ENCODE measurements around the gene CAMK2A. TPM values are rescaled to one million over a fixed set of nuclear protein-coding genes. Genes with fewer than 3 reads are reported as not detected.

The CAMK2A gene
- total and polyA plus RNA-seq, 2 experiments from 2014 or later: 0.18 TPM; not detected in 1

- no peak overlapping the region for H3K4me3 Mint-ChIP-seq
- no peaks in the 10 kb centered on the region for H3K36me3 Mint-ChIP-seq (ENCODE audit: low read depth)
- H3F3A ChIP-seq (replicated peaks; ENCODE audit: low read depth): no peaks in the 10 kb centered on the region
- no peaks in the 10 kb centered on the region for H3K79me2 ChIP-seq (replicated peaks; ENCODE audit: insufficient read depth)
- H3K4me1 ChIP-seq (ENCODE audit: insufficient read depth): no peaks in the 10 kb centered on the region
- H3K36me3 ChIP-seq (ENCODE audit: insufficient read depth): no peaks in the 10 kb centered on the region
- no peaks in the 10 kb centered on the region for H4K20me1 ChIP-seq (replicated peaks; ENCODE audit: insufficient read depth)
- no peaks in the 10 kb centered on the region for H3K9me3 Mint-ChIP-seq
- ATAC-seq (peak; percentile 53), DNase-seq (ENCODE audit: low spot score) (no peak)
- H3K27ac ChIP-seq (ENCODE audit: low read depth): no peak overlapping the region
- no peak overlapping the region for H3K4me2 ChIP-seq
- no peak for TF ChIP-seq CREB1 (CRISPR knock-in tag; IDR thresholded peaks at IDR 0.05; ENCODE audit: low read depth)
- no peak for TF ChIP-seq STAT1 (IDR thresholded peaks at IDR 0.05; ENCODE audit: unreplicated experiment)
- no peak for TF ChIP-seq JUNB (IDR thresholded peaks at IDR 0.05; ENCODE audit: unreplicated experiment)
- TF ChIP-seq, protein P1, sequence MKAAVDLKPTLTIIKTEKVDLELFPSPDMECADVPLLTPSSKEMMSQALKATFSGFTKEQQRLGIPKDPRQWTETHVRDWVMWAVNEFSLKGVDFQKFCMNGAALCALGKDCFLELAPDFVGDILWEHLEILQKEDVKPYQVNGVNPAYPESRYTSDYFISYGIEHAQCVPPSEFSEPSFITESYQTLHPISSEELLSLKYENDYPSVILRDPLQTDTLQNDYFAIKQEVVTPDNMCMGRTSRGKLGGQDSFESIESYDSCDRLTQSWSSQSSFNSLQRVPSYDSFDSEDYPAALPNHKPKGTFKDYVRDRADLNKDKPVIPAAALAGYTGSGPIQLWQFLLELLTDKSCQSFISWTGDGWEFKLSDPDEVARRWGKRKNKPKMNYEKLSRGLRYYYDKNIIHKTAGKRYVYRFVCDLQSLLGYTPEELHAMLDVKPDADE (IDR thresholded peaks at IDR 0.05): no peak
- TF ChIP-seq, protein P2, sequence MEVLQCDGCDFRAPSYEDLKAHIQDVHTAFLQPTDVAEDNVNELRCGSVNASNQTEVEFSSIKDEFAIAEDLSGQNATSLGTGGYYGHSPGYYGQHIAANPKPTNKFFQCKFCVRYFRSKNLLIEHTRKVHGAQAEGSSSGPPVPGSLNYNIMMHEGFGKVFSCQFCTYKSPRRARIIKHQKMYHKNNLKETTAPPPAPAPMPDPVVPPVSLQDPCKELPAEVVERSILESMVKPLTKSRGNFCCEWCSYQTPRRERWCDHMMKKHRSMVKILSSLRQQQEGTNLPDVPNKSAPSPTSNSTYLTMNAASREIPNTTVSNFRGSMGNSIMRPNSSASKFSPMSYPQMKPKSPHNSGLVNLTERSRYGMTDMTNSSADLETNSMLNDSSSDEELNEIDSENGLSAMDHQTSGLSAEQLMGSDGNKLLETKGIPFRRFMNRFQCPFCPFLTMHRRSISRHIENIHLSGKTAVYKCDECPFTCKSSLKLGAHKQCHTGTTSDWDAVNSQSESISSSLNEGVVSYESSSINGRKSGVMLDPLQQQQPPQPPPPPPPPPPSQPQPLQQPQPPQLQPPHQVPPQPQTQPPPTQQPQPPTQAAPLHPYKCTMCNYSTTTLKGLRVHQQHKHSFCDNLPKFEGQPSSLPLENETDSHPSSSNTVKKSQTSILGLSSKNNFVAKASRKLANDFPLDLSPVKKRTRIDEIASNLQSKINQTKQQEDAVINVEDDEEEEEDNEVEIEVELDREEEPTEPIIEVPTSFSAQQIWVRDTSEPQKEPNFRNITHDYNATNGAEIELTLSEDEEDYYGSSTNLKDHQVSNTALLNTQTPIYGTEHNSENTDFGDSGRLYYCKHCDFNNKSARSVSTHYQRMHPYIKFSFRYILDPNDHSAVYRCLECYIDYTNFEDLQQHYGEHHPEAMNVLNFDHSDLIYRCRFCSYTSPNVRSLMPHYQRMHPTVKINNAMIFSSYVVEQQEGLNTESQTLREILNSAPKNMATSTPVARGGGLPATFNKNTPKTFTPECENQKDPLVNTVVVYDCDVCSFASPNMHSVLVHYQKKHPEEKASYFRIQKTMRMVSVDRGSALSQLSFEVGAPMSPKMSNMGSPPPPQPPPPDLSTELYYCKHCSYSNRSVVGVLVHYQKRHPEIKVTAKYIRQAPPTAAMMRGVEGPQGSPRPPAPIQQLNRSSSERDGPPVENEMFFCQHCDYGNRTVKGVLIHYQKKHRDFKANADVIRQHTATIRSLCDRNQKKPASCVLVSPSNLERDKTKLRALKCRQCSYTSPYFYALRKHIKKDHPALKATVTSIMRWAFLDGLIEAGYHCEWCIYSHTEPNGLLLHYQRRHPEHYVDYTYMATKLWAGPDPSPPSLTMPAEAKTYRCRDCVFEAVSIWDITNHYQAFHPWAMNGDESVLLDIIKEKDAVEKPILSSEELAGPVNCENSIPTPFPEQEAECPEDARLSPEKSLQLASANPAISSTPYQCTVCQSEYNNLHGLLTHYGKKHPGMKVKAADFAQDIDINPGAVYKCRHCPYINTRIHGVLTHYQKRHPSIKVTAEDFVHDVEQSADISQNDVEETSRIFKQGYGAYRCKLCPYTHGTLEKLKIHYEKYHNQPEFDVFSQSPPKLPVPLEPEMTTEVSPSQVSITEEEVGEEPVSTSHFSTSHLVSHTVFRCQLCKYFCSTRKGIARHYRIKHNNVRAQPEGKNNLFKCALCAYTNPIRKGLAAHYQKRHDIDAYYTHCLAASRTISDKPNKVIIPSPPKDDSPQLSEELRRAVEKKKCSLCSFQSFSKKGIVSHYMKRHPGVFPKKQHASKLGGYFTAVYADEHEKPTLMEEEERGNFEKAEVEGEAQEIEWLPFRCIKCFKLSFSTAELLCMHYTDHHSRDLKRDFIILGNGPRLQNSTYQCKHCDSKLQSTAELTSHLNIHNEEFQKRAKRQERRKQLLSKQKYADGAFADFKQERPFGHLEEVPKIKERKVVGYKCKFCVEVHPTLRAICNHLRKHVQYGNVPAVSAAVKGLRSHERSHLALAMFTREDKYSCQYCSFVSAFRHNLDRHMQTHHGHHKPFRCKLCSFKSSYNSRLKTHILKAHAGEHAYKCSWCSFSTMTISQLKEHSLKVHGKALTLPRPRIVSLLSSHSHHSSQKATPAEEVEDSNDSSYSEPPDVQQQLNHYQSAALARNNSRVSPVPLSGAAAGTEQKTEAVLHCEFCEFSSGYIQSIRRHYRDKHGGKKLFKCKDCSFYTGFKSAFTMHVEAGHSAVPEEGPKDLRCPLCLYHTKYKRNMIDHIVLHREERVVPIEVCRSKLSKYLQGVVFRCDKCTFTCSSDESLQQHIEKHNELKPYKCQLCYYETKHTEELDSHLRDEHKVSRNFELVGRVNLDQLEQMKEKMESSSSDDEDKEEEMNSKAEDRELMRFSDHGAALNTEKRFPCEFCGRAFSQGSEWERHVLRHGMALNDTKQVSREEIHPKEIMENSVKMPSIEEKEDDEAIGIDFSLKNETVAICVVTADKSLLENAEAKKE (CRISPR knock-in tag; IDR thresholded peaks at IDR 0.05): no peak
- no peak for TF ChIP-seq EZH2 (IDR thresholded peaks at IDR 0.05; ENCODE audit: low read depth, unreplicated experiment)
- no peak for TF ChIP-seq ZNF331 (CRISPR knock-in tag; IDR thresholded peaks at IDR 0.05; ENCODE audit: low read depth)
- no peak for TF ChIP-seq ZNF114 (CRISPR knock-in tag; IDR thresholded peaks at IDR 0.05)
- TF ChIP-seq NANOG (IDR thresholded peaks at IDR 0.05; ENCODE audit: borderline replicate concordance): no peak
- no peak for TF ChIP-seq EZH2phosphoT487 (IDR thresholded peaks at IDR 0.05; ENCODE audit: unreplicated experiment)
- no peak for TF ChIP-seq CTCF (conservative IDR thresholded peaks at IDR 0.05; ENCODE audit: low read depth in 2 of 2)
- no peaks in the 10 kb centered on the region for H3K9me2 ChIP-seq (ENCODE audit: insufficient read depth)
- peaks cover 11% of the 10 kb centered on the region for H3K4me1 Mint-ChIP-seq
- peak overlapping the region; percentile 66; the same call in 1 of the 2 replicates for H2AFZ ChIP-seq
- H3K4me3 ChIP-seq: no peak overlapping the region
- no peak overlapping the region for H3K27ac Mint-ChIP-seq
- H3K27me3 ChIP-seq (ENCODE audit: insufficient read depth): no peaks in the 10 kb centered on the region
- H3K27me3 Mint-ChIP-seq (ENCODE audit: insufficient read depth, low read depth, poor library complexity): peaks cover 9% of the 10 kb centered on the region
These were observed 29.3 kb upstream of the CAMK2A start for GRCh38 chr5:150318613-150319483.
